Liver (tissue), 9 donors: ENCODE measurements around the gene POLR3GL. TPM values are rescaled to one million over a fixed set of nuclear protein-coding genes. Genes with fewer than 3 reads are reported as not detected.

Experiments
- DNase-seq: peaks from one replicate; pipeline ENCODE4 v3.0.0-alpha.2; 2017; ENCODE audit warnings: low spot score
- H3K27ac ChIP-seq, 2 donors: one replicate each; pipeline ENCODE4 v1.7.0; 2013; ENCODE audit warnings: inconsistent platforms in 2 of 2, low read length in 2 of 2, control low read depth in 1 of 2, low read depth in 1 of 2, mild to moderate bottlenecking in 1 of 2
- H3K27me3 ChIP-seq, 4 donors: one replicate each; pipeline versions ENCODE4 v1.6.1 to v1.7.0; 2013; ENCODE audit warnings: low read length in 3 of 4, inconsistent platforms in 1 of 4, mild to moderate bottlenecking in 1 of 4, moderate library complexity in 1 of 4; ENCODE audit not compliant: control insufficient read depth in 4 of 4, insufficient read depth in 4 of 4
- H3K36me3 ChIP-seq, 4 donors: one replicate each; pipeline versions ENCODE4 v1.6.1 to v1.7.0; 2013; ENCODE audit warnings: low read length in 3 of 4, mild to moderate bottlenecking in 3 of 4, low read depth in 1 of 4, moderate library complexity in 1 of 4; ENCODE audit not compliant: control insufficient read depth in 4 of 4, insufficient read depth in 3 of 4
- H3K4me1 ChIP-seq, 4 donors: one replicate each; pipeline versions ENCODE4 v1.6.1 to v1.7.0; 2013; ENCODE audit warnings: low read length in 3 of 4, mild to moderate bottlenecking in 3 of 4, moderate library complexity in 1 of 4; ENCODE audit not compliant: control insufficient read depth in 4 of 4, insufficient read depth in 4 of 4
- H3K4me3 ChIP-seq, 3 donors: one replicate each; pipeline versions ENCODE4 v1.6.1 to v1.7.0; 2013; ENCODE audit warnings: low read length in 3 of 3, control low read depth in 1 of 3, low read depth in 1 of 3, mild to moderate bottlenecking in 1 of 3
- H3K9ac ChIP-seq, 2 donors: one replicate each; pipeline ENCODE4 v1.7.0; 2013; ENCODE audit warnings: low read length in 2 of 2, mild to moderate bottlenecking in 2 of 2, moderate library complexity in 2 of 2, control low read depth in 1 of 2, low read depth in 1 of 2
- H3K9me3 ChIP-seq, 4 donors: one replicate each; pipeline versions ENCODE4 v1.6.1 to v1.7.0; 2013; ENCODE audit warnings: low read length in 3 of 4; ENCODE audit not compliant: control insufficient read depth in 4 of 4
- EGR1 ChIP-seq, 2 donors: IDR thresholded peaks; 2 replicates each; pipeline ENCODE4 v1.6.1; 2016 to 2018; ENCODE audit warnings: antibody characterized with exemption in 2 of 2, low read depth in 2 of 2
- FOXA1 ChIP-seq: IDR thresholded peaks from 2 replicates; pipeline ENCODE4 v1.6.1; 2016; ENCODE audit warnings: antibody characterized with exemption
- FOXA2 ChIP-seq: IDR thresholded peaks from 2 replicates; pipeline ENCODE4 v1.6.1; 2016; ENCODE audit warnings: antibody characterized with exemption
- GABPA ChIP-seq, 2 donors: IDR thresholded peaks in 1 of 2; conservative IDR thresholded peaks in 1 of 2; 2 replicates each; pipeline ENCODE4 v1.6.1; 2016; ENCODE audit warnings: antibody characterized with exemption in 2 of 2, mild to moderate bottlenecking in 1 of 2, moderate library complexity in 1 of 2
- HNF4A ChIP-seq, 2 donors: conservative IDR thresholded peaks; 2 replicates each; pipeline ENCODE4 v1.6.1; 2016; ENCODE audit warnings: antibody characterized with exemption in 2 of 2, mild to moderate bottlenecking in 2 of 2
- HNF4G ChIP-seq: IDR thresholded peaks from 2 replicates; pipeline ENCODE4 v1.6.1; 2016; ENCODE audit warnings: antibody characterized with exemption
- JUND ChIP-seq, 2 donors: IDR thresholded peaks; 2 replicates each; pipeline ENCODE4 v1.6.1; 2016; ENCODE audit warnings: antibody characterized with exemption in 2 of 2
- NR2F2 ChIP-seq: IDR thresholded peaks from 2 replicates; pipeline ENCODE4 v1.6.1; 2016; ENCODE audit warnings: antibody characterized with exemption
- RAD21 ChIP-seq, 2 donors: IDR thresholded peaks; 2 replicates each; pipeline ENCODE4 v1.6.1; 2016; ENCODE audit warnings: antibody characterized with exemption in 2 of 2, mild to moderate bottlenecking in 2 of 2
- RXRA ChIP-seq, 2 donors: IDR thresholded peaks; 2 replicates each; pipeline ENCODE4 v1.6.1; 2017 to 2018; ENCODE audit warnings: antibody characterized with exemption in 2 of 2, mild to moderate bottlenecking in 1 of 2
- SP1 ChIP-seq: IDR thresholded peaks from 2 replicates; pipeline ENCODE4 v1.6.1; 2018; ENCODE audit warnings: antibody characterized with exemption, mild to moderate bottlenecking
- TAF1 ChIP-seq: conservative IDR thresholded peaks from 2 replicates; pipeline ENCODE4 v1.6.1; 2016; ENCODE audit warnings: antibody characterized with exemption, mild to moderate bottlenecking
- YY1 ChIP-seq: IDR thresholded peaks from 2 replicates; pipeline ENCODE4 v1.6.1; 2016; ENCODE audit warnings: antibody characterized with exemption, mild to moderate bottlenecking
- WGBS: extraction: QIAGEN DNeasy Blood & Tissue Kit; methylation state at CpG from one replicate; pipeline ENCODE4 v1.1.7; 2013; 5-methylcytosine and 5-hydroxymethylcytosine counted together
- polyA plus RNA-seq, 2 donors: library from polyadenylated mRNA; stranded (reverse) in 1 of 2; unstranded in 1 of 2; fragments of 200-250 nt in 1 of 2; fragments of >200 nt in 1 of 2; fragmentation: Nextera tagmentation in 1 of 2; extraction: Ambion mirVana in 1 of 2; gene quantifications; one replicate each; pipeline versions ENCODE4 v1.2.1 to v1.2.3, GENCODE V29; 2013 to 2015
- total RNA-seq, 2 donors: library from RNA; depleted of rRNA; stranded (reverse); fragments of >200 nt; gene quantifications; one replicate each; pipeline ENCODE4 v1.2.3, GENCODE V29; 2014
- TF ChIP-seq, protein P1 (sequence below): IDR thresholded peaks from 2 replicates; pipeline ENCODE4 v1.6.1; 2016; ENCODE audit warnings: antibody characterized with exemption
- TF ChIP-seq, protein P2 (sequence below): IDR thresholded peaks from 2 replicates; pipeline ENCODE4 v1.6.1; 2016; ENCODE audit warnings: antibody characterized with exemption, mild to moderate bottlenecking
- TF ChIP-seq, protein P3 (sequence below): IDR thresholded peaks from 2 replicates; pipeline ENCODE4 v1.6.1; 2016; ENCODE audit warnings: antibody characterized with exemption
- TF ChIP-seq, protein P4 (sequence below): IDR thresholded peaks from 2 replicates; pipeline ENCODE4 v1.6.1; 2016; ENCODE audit warnings: antibody characterized with exemption
- TF ChIP-seq, protein P5 (sequence below): fragments of 150-350 bp; IDR thresholded peaks from 2 replicates; pipeline ENCODE4 v1.5.1; 2017; ENCODE audit warnings: improper control_type of control experiment, low read depth, low read length; ENCODE audit not compliant: missing input control
- donor health status: healthy.
- donor health status: healthy.
- donor health status: healthy.
- donor health status: healthy.
- donor health status: healthy.

Gene POLR3GL
- total and polyA plus RNA-seq, 4 donors = 11.9 to 23.4 (median 16.2) TPM

DNA sequence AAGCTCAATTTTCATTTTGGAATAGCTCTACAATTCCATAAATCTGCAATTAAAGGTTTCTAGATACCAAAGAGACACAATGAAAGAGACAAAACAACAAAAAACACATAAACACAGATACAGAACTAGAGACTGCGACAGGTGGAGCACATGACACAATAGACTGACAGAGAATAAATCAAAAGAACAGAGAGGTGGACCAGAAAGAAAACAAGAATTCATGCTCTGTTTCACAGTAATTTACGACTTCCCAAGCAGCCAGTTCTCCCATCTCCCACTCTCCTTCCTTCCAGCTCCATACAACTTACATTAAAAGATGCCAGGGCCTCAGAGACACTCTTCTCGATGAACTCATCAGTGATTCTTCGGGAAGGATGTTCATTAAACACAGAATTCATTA, 22.1 kb upstream of the POLR3GL start:
- Histone ChIP-seq H3K4me1 (peaks cover 0 to 4% (median under 1%) of the 10 kb centered on the region in 4 donors), H3K27ac (no peak overlapping the region), H3K27me3 (no peaks in the 10 kb centered on the region), H3K9me3 (no peaks in the 10 kb centered on the region), H3K36me3 (peaks cover 3 to 8% (median 6%) of the 10 kb centered on the region in 4 donors), H3K9ac (no peak overlapping the region), H3K4me3 (no peak overlapping the region)
- TF ChIP-seq, protein P1, sequence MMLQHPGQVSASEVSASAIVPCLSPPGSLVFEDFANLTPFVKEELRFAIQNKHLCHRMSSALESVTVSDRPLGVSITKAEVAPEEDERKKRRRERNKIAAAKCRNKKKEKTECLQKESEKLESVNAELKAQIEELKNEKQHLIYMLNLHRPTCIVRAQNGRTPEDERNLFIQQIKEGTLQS = no peak
- TF ChIP-seq HNF4A (conservative IDR thresholded peaks at IDR 0.05) (no peak), EGR1 (IDR thresholded peaks at IDR 0.05; ENCODE audit: low read depth in 2 of 2) (no peak), HNF4G (no peak), SP1 (no peak), RAD21 (IDR thresholded peaks at IDR 0.05) (no peak), JUND (IDR thresholded peaks at IDR 0.05) (no peak), FOXA1 (no peak), YY1 (no peak), RXRA (IDR thresholded peaks at IDR 0.05) (no peak), NR2F2 (no peak), GABPA (IDR thresholded peaks at IDR 0.05 in 1 of 2, conservative IDR thresholded peaks at IDR 0.05 in 1 of 2) (no peak), TAF1 (no peak), FOXA2 (no peak)
- TF ChIP-seq, protein P2, sequence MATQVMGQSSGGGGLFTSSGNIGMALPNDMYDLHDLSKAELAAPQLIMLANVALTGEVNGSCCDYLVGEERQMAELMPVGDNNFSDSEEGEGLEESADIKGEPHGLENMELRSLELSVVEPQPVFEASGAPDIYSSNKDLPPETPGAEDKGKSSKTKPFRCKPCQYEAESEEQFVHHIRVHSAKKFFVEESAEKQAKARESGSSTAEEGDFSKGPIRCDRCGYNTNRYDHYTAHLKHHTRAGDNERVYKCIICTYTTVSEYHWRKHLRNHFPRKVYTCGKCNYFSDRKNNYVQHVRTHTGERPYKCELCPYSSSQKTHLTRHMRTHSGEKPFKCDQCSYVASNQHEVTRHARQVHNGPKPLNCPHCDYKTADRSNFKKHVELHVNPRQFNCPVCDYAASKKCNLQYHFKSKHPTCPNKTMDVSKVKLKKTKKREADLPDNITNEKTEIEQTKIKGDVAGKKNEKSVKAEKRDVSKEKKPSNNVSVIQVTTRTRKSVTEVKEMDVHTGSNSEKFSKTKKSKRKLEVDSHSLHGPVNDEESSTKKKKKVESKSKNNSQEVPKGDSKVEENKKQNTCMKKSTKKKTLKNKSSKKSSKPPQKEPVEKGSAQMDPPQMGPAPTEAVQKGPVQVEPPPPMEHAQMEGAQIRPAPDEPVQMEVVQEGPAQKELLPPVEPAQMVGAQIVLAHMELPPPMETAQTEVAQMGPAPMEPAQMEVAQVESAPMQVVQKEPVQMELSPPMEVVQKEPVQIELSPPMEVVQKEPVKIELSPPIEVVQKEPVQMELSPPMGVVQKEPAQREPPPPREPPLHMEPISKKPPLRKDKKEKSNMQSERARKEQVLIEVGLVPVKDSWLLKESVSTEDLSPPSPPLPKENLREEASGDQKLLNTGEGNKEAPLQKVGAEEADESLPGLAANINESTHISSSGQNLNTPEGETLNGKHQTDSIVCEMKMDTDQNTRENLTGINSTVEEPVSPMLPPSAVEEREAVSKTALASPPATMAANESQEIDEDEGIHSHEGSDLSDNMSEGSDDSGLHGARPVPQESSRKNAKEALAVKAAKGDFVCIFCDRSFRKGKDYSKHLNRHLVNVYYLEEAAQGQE = no peak
- TF ChIP-seq, protein P3, sequence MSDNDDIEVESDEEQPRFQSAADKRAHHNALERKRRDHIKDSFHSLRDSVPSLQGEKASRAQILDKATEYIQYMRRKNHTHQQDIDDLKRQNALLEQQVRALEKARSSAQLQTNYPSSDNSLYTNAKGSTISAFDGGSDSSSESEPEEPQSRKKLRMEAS = no peak
- TF ChIP-seq, protein P4, sequence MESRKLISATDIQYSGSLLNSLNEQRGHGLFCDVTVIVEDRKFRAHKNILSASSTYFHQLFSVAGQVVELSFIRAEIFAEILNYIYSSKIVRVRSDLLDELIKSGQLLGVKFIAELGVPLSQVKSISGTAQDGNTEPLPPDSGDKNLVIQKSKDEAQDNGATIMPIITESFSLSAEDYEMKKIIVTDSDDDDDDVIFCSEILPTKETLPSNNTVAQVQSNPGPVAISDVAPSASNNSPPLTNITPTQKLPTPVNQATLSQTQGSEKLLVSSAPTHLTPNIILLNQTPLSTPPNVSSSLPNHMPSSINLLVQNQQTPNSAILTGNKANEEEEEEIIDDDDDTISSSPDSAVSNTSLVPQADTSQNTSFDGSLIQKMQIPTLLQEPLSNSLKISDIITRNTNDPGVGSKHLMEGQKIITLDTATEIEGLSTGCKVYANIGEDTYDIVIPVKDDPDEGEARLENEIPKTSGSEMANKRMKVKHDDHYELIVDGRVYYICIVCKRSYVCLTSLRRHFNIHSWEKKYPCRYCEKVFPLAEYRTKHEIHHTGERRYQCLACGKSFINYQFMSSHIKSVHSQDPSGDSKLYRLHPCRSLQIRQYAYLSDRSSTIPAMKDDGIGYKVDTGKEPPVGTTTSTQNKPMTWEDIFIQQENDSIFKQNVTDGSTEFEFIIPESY = no peak
- TF ChIP-seq, protein P5, sequence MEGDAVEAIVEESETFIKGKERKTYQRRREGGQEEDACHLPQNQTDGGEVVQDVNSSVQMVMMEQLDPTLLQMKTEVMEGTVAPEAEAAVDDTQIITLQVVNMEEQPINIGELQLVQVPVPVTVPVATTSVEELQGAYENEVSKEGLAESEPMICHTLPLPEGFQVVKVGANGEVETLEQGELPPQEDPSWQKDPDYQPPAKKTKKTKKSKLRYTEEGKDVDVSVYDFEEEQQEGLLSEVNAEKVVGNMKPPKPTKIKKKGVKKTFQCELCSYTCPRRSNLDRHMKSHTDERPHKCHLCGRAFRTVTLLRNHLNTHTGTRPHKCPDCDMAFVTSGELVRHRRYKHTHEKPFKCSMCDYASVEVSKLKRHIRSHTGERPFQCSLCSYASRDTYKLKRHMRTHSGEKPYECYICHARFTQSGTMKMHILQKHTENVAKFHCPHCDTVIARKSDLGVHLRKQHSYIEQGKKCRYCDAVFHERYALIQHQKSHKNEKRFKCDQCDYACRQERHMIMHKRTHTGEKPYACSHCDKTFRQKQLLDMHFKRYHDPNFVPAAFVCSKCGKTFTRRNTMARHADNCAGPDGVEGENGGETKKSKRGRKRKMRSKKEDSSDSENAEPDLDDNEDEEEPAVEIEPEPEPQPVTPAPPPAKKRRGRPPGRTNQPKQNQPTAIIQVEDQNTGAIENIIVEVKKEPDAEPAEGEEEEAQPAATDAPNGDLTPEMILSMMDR = no peak
- no peak for DNase-seq
- 93% methylated on average over 4 of the region's 4 CpGs for WGBS
